Measurements from ENCODE around the gene ACADVL.

The ACADVL gene

GRCh38 chr17:7237266-7237760 lies 17.6 kb downstream of the ACADVL start:
- TF ChIP-seq CTCF (IDR thresholded peaks at IDR 0.05; ENCODE audit: insufficient read depth, low read length, poor library complexity, severe bottlenecking) = no peak
- DNase-seq (ENCODE audit: extremely low read depth, insufficient read length) = no peak
- Histone ChIP-seq H3K4me3 (replicated peaks; ENCODE audit: low read depth, low read length) (peak overlapping the region; percentile 97), H3K27me3 (replicated peaks; ENCODE audit: control insufficient read depth, insufficient read depth, low read length) (no peaks in the 10 kb centered on the region), H3K36me3 (ENCODE audit: control insufficient read depth, insufficient read depth, low read length) (peaks cover 18% of the 10 kb centered on the region)

- DNase-seq (ENCODE audit: extremely low read depth, insufficient read length) = peak; percentile 86
- Histone ChIP-seq H3K36me3 (ENCODE audit: control insufficient read depth, insufficient read depth, low read length) (peaks cover 18% of the 10 kb centered on the region), H3K27me3 (replicated peaks; ENCODE audit: control insufficient read depth, insufficient read depth, low read length) (no peaks in the 10 kb centered on the region), H3K4me3 (replicated peaks; ENCODE audit: low read depth, low read length) (peak overlapping the region; percentile 97)
- TF ChIP-seq CTCF (IDR thresholded peaks at IDR 0.05; ENCODE audit: insufficient read depth, low read length, poor library complexity, severe bottlenecking) = no peak
These were observed 18.2 kb downstream of the ACADVL start for GRCh38 chr17:7237761-7238419.

- peak; percentile 52 for DNase-seq (ENCODE audit: extremely low read depth, insufficient read length)
- H3K4me3 ChIP-seq (replicated peaks; ENCODE audit: low read depth, low read length) = peak overlapping the region; percentile 97
- TF ChIP-seq CTCF (IDR thresholded peaks at IDR 0.05; ENCODE audit: insufficient read depth, low read length, poor library complexity, severe bottlenecking) = no peak
- H3K27me3 ChIP-seq (replicated peaks; ENCODE audit: control insufficient read depth, insufficient read depth, low read length) = no peaks in the 10 kb centered on the region
- peaks cover 19% of the 10 kb centered on the region for H3K36me3 ChIP-seq (ENCODE audit: control insufficient read depth, insufficient read depth, low read length)
These were observed 18.8 kb downstream of the ACADVL start for GRCh38 chr17:7238420-7239090.

GRCh38 chr17:7239091-7240027 lies 19.6 kb downstream of the ACADVL start, which contains the start of gene PHF23:
PHF23 (minus strand) TSS chr17:7239457; CDS start chr17:7239279, 178 bp downstream.
- H3K36me3 ChIP-seq (ENCODE audit: control insufficient read depth, insufficient read depth, low read length) = peaks cover 19% of the 10 kb centered on the region
- no peak for TF ChIP-seq CTCF (IDR thresholded peaks at IDR 0.05; ENCODE audit: insufficient read depth, low read length, poor library complexity, severe bottlenecking)
- DNase-seq (ENCODE audit: extremely low read depth, insufficient read length) = peak; percentile 100

GRCh38 chr17:7240375-7240774 lies 20.6 kb downstream of the ACADVL start:
- DNase-seq (ENCODE audit: extremely low read depth, insufficient read length) = no peak
- Histone ChIP-seq H3K27me3 (replicated peaks; ENCODE audit: control insufficient read depth, insufficient read depth, low read length) (no peaks in the 10 kb centered on the region), H3K36me3 (ENCODE audit: control insufficient read depth, insufficient read depth, low read length) (peaks cover 17% of the 10 kb centered on the region), H3K4me3 (replicated peaks; ENCODE audit: low read depth, low read length) (0 out of 2 replicates have a peak overlapping the region, but pooled peaks have one; percentile 52)
- no peak for TF ChIP-seq CTCF (IDR thresholded peaks at IDR 0.05; ENCODE audit: insufficient read depth, low read length, poor library complexity, severe bottlenecking)

More at GRCh38 chr17:7239091-7240027, 19.6 kb downstream of the ACADVL start, which contains the start of gene PHF23:
- Histone ChIP-seq H3K4me3 (replicated peaks; ENCODE audit: low read depth, low read length) (peak within 1 kb of the TSS; percentile 97), H3K27me3 (replicated peaks; ENCODE audit: control insufficient read depth, insufficient read depth, low read length) (no peaks in the 10 kb centered on the region)
